Measurements from ENCODE around the gene DNAJB12. TPM values are rescaled to one million over a fixed set of nuclear protein-coding genes. Genes with fewer than 3 reads are reported as not detected.

The DNAJB12 gene
- total RNA-seq, 1 donor from 2014 or later, result 29.7 TPM

DNA sequence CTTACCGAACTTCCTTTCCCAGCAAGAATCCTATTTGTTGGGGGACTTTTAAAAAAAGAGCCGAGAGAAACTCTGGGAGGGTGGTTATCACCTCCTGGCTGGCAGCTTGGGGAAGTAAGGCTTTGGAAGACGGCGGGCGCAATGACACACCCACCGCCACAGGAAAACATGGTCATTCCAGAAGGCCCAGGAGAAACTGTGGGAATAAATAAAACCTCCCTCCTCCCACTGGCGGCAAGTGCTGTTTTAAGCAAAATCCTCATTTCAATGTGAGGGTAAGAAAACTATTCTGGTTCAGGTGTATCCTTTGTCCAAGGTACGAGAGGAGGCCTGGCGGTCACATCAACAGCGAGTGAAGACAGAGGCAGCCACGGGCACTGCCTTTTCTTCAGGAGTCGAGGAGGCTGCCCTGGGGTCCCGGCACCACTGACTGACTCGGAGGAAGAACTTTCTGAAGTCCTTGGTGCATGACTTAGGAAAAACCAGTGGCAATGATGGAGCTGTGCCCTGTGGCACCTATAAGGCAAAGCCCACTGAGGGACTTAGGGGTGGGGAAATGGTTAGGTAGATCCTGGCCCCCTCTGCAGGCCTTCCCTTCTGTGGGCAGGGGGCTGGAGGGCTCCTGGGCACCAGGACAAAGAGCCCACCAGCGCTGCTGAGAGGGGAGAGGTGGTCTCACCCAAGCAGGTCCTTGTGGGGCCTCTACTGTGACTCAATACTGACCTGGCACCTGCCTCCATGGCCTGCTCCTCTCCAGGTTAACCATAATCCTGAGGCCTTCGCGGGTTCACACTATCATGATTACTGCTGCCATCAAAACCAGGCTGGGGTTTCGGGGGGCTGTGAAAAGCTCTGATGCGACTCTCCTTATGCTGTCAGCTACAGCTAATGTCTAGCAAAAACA, 21.4 kb downstream of the DNAJB12 start:
- Histone ChIP-seq H3K4me3 (no peak overlapping the region), H3K36me3 (peaks cover 0 to 12% of the 10 kb centered on the region in 2 donors), H3K27ac (peak overlapping the region; percentile 75), H3K9me3 (no peaks in the 10 kb centered on the region), H3K4me1 (peaks cover 81% of the 10 kb centered on the region), H3K27me3 (no peaks in the 10 kb centered on the region)
- DNase-seq (ENCODE audit: extremely low spot score in 2 of 2), result no peak
- intact Hi-C loops (cut with DNase I), result loop anchor here (5.0 to 10.0 kb wide), 2 partner anchors 61 to 369 kb away; partner anchors contain the start of genes CHST3 and DDIT4
- TF ChIP-seq POLR2A (IDR thresholded peaks at IDR 0.05) (no peak), POLR2AphosphoS5 (IDR thresholded peaks at IDR 0.05; ENCODE audit: insufficient read depth in 1 of 2, low read depth in 1 of 2) (no peak)
- TF ChIP-seq, protein P1, sequence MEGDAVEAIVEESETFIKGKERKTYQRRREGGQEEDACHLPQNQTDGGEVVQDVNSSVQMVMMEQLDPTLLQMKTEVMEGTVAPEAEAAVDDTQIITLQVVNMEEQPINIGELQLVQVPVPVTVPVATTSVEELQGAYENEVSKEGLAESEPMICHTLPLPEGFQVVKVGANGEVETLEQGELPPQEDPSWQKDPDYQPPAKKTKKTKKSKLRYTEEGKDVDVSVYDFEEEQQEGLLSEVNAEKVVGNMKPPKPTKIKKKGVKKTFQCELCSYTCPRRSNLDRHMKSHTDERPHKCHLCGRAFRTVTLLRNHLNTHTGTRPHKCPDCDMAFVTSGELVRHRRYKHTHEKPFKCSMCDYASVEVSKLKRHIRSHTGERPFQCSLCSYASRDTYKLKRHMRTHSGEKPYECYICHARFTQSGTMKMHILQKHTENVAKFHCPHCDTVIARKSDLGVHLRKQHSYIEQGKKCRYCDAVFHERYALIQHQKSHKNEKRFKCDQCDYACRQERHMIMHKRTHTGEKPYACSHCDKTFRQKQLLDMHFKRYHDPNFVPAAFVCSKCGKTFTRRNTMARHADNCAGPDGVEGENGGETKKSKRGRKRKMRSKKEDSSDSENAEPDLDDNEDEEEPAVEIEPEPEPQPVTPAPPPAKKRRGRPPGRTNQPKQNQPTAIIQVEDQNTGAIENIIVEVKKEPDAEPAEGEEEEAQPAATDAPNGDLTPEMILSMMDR (IDR thresholded peaks at IDR 0.05), result no peak

DNA sequence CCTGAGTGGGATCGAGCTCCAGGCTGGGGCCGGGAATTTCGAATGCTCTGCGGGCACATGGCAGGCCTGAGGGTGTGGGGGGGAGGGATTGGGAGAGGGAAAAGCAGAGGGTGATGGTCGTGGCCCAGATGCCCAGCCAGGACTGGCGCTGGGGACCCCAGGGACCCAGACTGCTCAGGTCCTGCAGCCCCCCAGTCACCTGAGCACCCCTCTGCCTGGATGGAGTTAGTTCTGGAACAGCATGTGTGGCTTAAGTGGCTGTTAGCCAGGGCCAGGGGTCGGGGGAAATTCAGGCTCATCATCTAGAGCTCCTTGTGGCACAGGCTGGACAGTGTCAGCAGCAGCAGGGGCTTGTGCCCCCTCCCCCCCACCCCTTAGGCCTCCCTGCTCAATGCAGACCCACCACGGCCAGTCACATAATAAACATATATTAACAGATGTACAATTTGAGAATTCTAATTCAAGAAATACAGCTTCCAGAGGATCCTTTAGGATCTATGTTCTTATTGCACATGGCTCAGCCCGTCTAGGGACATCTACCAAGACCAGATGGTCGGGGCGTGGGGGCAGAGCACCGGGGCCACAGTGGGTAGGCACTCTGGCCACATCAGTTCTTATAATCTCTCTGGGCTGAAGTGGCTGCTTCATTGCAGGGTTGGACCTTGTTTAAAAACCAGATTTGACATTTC, 22.2 kb downstream of the DNAJB12 start:
- no peak overlapping the region for H3K4me3 ChIP-seq
- H3K27ac ChIP-seq, result peak overlapping the region; percentile 75
- H3K27me3 ChIP-seq, result no peaks in the 10 kb centered on the region
- peaks cover 0 to 4% of the 10 kb centered on the region in 2 donors for H3K36me3 ChIP-seq
- no peaks in the 10 kb centered on the region for H3K9me3 ChIP-seq
- peaks cover 89% of the 10 kb centered on the region for H3K4me1 ChIP-seq
- TF ChIP-seq, protein P1 (IDR thresholded peaks at IDR 0.05), result no peak
- TF ChIP-seq POLR2A (IDR thresholded peaks at IDR 0.05) (no peak), POLR2AphosphoS5 (IDR thresholded peaks at IDR 0.05; ENCODE audit: insufficient read depth in 1 of 2, low read depth in 1 of 2) (no peak)
- intact Hi-C loops (cut with DNase I), result loop anchor here (5.0 to 10.0 kb wide), 2 partner anchors 60 to 368 kb away; partner anchors contain the start of genes CHST3 and DDIT4
- no peak for DNase-seq (ENCODE audit: extremely low spot score in 2 of 2)

DNA sequence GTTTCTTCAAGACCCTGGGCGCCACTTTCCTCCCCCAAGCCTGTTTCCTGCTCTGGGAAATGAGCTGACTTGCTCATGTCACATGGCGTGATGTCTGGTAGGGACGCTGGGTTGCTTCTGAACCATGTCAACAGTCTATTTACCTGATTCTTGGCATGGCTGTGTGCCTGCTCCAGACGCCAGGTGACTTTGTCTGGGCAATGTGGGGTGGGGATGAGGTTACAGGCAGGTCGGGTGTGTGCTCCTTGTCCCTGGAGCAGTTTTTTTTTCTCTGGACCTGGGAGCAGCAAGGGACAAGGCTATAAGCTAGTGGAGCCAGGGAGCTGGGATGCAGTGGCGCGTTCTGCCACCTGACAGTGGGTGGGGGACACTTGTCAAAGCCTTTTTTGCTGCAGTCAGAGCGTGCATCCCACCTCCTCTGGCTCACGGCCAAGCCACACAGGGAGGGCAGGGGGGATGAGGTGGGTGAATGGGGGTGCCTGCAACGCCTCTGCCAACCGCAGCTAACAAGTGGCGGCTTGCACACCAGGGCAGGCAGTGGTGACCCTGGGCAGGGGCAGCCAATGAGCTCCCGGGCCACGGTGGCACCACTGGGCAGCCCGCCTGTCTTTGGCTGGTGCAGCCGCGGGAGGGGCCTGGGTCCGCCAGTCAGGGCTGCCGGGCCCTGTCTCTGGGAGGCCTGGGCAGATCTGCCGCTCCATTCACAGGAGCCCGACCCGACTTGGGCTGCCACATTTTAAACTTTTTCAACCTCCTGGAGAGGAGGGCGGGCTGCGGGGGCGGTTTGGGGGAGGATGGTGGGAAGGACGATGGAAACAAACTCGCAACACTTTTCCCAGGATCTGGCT, 22.9 kb downstream of the DNAJB12 start:
- peak in 1 of 2 donors; percentile 92 for DNase-seq (ENCODE audit: extremely low spot score in 2 of 2)
- Histone ChIP-seq H3K4me1 (peaks cover 86% of the 10 kb centered on the region), H3K4me3 (no peak overlapping the region), H3K36me3 (no peaks in the 10 kb centered on the region), H3K9me3 (no peaks in the 10 kb centered on the region), H3K27me3 (no peaks in the 10 kb centered on the region), H3K27ac (peak overlapping the region; percentile 75)
- TF ChIP-seq POLR2AphosphoS5 (IDR thresholded peaks at IDR 0.05; ENCODE audit: insufficient read depth in 1 of 2, low read depth in 1 of 2) (peak in 1 of 2 donors; percentile 74), POLR2A (IDR thresholded peaks at IDR 0.05) (no peak)
- TF ChIP-seq, protein P1 (IDR thresholded peaks at IDR 0.05), result peak in 1 of 3 experiments; percentile 21
- intact Hi-C loops (cut with DNase I), result loop anchor here (5.0 to 10.0 kb wide), 2 partner anchors 59 to 367 kb away; partner anchors contain the start of genes CHST3 and DDIT4

DNA sequence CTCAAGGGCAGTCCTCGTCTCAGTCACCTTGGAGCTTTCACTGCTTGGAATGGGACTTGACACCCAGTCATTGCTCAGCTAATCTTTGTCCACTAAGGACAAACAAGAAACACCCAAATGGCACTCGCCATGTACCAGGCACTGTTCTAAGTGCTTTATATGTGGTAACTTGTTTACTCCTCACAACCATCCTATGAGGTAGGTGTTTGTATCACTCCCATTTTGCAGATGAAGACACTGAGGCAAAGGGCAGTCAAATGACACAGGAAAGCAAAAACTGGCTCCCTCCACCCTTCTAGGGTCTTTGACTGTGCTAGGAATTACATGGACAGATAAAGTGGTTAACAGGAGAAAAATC, 24.7 kb downstream of the DNAJB12 start:
- no peak overlapping the region for H3K27ac ChIP-seq

More for the DNA sequence above, 24.7 kb downstream of the DNAJB12 start:
- intact Hi-C loops (cut with DNase I), result loop anchor here (5.0 to 10.0 kb wide), 2 partner anchors 58 to 365 kb away; partner anchors contain the start of genes CHST3 and DDIT4
- no peaks in the 10 kb centered on the region for H3K9me3 ChIP-seq
- H3K4me1 ChIP-seq, result peaks cover 80% of the 10 kb centered on the region
- H3K27me3 ChIP-seq, result no peaks in the 10 kb centered on the region
- no peak for DNase-seq (ENCODE audit: extremely low spot score in 2 of 2)
- TF ChIP-seq, protein P1 (IDR thresholded peaks at IDR 0.05), result no peak
- TF ChIP-seq POLR2A (IDR thresholded peaks at IDR 0.05) (no peak), POLR2AphosphoS5 (IDR thresholded peaks at IDR 0.05; ENCODE audit: insufficient read depth in 1 of 2, low read depth in 1 of 2) (no peak)
- H3K4me3 ChIP-seq, result no peak overlapping the region
- H3K36me3 ChIP-seq, result no peaks in the 10 kb centered on the region

Data from vagina (tissue), 2 donors.